Muscle of leg (tissue), 11 donors: ENCODE measurements around the gene LNPK. TPM values are rescaled to one million over a fixed set of nuclear protein-coding genes. Genes with fewer than 3 reads are reported as not detected.

ENCODE experiments used
- DNase-seq: peaks from one replicate; pipeline ENCODE4 v3.0.0; 2013
- H3K27ac ChIP-seq: one replicate; pipeline ENCODE4 v1.5.1; 2013; ENCODE audit warnings: mild to moderate bottlenecking, low read length, control low read depth
- H3K27me3 ChIP-seq: one replicate; pipeline ENCODE4 v1.6.1; 2013; ENCODE audit warnings: low read length; ENCODE audit not compliant: control insufficient read depth, insufficient read depth
- H3K36me3 ChIP-seq: one replicate; pipeline ENCODE4 v1.6.1; 2013; ENCODE audit warnings: low read length; ENCODE audit not compliant: control insufficient read depth, insufficient read depth
- H3K4me1 ChIP-seq: one replicate; pipeline ENCODE4 v1.6.1; 2013; ENCODE audit warnings: low read length; ENCODE audit not compliant: control insufficient read depth, insufficient read depth
- H3K4me3 ChIP-seq: one replicate; pipeline ENCODE4 v1.5.1; 2013; ENCODE audit warnings: low read length, control low read depth
- H3K9me3 ChIP-seq: replicated peaks from 2 replicates; pipeline ENCODE4 v1.6.1; 2013; ENCODE audit warnings: low read depth, low read length; ENCODE audit not compliant: control insufficient read depth
- WGBS: methylation state at CpG from one replicate; pipeline ENCODE4 v1.1.5; 2013; ENCODE audit warnings: missing lambda C conversion rate; ENCODE audit not compliant: insufficient coverage; 5-methylcytosine and 5-hydroxymethylcytosine counted together
- polyA plus RNA-seq, 8 donors: library from polyadenylated mRNA; unstranded; fragments of 120-200 nt; gene quantifications; one replicate each; pipeline versions ENCODE4 v1.2.1 to v1.2.3, GENCODE V29; 2013; ENCODE audit warnings: inconsistent platforms in 1 of 8, low replicate concordance in 1 of 8; ENCODE audit not compliant: insufficient read length in 8 of 8, insufficient read depth in 1 of 8
- total RNA-seq: library from RNA; stranded (reverse); fragments of 120-200 nt; gene quantifications from one replicate; pipeline ENCODE4 v1.2.4, GENCODE V29; 2013

Gene LNPK
- total and polyA plus RNA-seq, 9 donors, result 18.0 to 40.6 (median 32.2) TPM

DNA sequence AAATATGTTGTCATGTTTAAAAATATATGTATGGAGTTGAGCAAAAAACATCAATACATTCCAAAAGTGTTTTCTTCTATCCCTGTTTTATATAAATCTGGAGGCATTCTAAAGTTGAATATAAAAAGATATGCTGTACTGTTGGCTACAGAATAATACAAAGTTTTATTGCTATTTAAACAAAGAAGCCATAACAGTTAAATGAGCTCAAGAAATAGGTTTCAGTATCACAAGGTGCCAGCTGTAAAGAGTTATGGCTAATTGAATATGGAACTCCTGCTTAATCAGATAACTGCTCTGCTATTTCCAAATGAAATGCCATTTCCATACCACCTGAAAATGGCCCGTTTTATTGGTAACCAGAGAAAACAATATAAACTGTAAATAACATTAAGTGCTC lies 55.0 kb downstream of the LNPK start:
- no peak overlapping the region for H3K4me3 ChIP-seq
- H3K27ac ChIP-seq, result no peak overlapping the region
- no peaks in the 10 kb centered on the region for H3K27me3 ChIP-seq
- WGBS, result no CpG with 5 or more reads among the region's 1 CpG
- H3K36me3 ChIP-seq, result peaks cover 3% of the 10 kb centered on the region
- no peaks in the 10 kb centered on the region for H3K9me3 ChIP-seq
- DNase-seq, result no peak
- H3K4me1 ChIP-seq, result no peaks in the 10 kb centered on the region

GRCh38 chr2:175941699-175942098 lies 60.4 kb downstream of the LNPK start:
- DNase-seq, result no peak
- Histone ChIP-seq H3K36me3 (peaks cover 3% of the 10 kb centered on the region), H3K9me3 (no peaks in the 10 kb centered on the region), H3K27ac (no peak overlapping the region), H3K4me1 (no peaks in the 10 kb centered on the region), H3K4me3 (no peak overlapping the region), H3K27me3 (no peaks in the 10 kb centered on the region)
- no CpG with 5 or more reads among the region's 3 CpGs for WGBS

- no peak overlapping the region for H3K4me3 ChIP-seq
- H3K9me3 ChIP-seq, result no peaks in the 10 kb centered on the region
- no peak overlapping the region for H3K27ac ChIP-seq
- H3K36me3 ChIP-seq, result no peaks in the 10 kb centered on the region
- no peaks in the 10 kb centered on the region for H3K27me3 ChIP-seq
- no CpG with 5 or more reads among the region's 2 CpGs for WGBS
- no peak for DNase-seq
- H3K4me1 ChIP-seq, result no peaks in the 10 kb centered on the region
These were observed 64.9 kb downstream of the LNPK start for GRCh38 chr2:175937216-175937615.

DNA sequence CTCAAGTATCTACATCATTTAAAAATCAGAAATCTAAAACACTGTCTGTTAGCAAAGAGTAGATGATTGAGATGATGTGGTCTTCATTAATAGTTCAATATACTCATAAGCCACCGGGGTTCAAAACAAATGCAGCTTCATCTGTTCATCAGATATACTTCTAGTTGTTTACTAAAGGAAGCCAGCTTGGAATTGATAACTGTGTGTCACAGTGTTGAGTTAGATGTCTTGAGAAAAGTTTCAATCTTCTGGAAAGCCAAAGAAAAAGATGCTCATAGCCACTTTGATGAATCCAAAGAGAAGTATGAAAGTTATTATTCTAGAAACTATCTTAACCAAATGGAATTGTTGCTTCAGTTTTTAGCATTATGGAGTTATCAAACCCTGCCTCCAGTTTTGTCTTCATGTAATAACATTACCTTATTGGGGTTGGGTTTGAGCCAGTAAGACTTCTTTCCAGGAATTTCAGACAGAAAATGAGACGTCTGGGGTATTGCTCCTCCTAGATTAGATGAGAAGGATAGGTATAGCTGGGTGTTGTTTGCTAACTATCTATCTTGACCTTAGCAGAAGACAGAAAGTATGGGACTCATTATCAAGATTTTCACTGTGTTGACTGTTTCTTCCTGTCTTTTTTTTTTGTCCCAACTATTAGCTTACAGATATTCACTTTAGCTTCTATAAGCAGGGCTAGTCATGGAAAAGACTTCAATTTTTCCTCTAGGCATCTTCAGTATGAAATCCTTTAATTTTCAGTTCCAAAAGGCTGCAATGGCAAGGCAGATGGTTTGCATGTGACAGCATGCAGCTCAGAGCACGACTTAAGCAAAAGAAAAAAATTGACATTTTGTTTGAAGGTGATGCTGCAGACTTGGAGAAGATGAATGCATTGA lies 66.5 kb downstream of the LNPK start:
- DNase-seq, result no peak
- Histone ChIP-seq H3K27ac (no peak overlapping the region), H3K4me1 (no peaks in the 10 kb centered on the region), H3K9me3 (no peaks in the 10 kb centered on the region), H3K27me3 (no peaks in the 10 kb centered on the region), H3K4me3 (no peak overlapping the region), H3K36me3 (no peaks in the 10 kb centered on the region)
- WGBS, result no CpG with 5 or more reads among the region's 3 CpGs

DNA sequence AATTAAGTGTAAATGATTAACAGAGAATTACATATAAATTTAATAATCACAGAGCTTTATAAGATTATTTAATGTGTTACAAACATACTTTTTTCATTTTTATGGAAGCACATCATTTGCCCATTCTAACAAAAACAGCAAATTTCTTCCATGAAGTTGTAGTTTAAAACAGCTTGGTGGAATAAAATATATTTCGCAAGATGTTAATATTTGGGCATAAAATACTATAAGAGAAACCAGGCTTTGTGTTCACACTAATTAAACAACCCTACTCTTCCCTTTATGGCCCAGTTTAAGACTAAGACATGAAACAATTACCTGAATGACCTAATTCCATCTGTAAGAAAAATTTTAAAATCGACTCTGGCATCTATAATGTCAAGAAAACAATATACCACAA lies 69.4 kb downstream of the LNPK start:
- Histone ChIP-seq H3K9me3 (no peaks in the 10 kb centered on the region), H3K27me3 (no peaks in the 10 kb centered on the region), H3K27ac (no peak overlapping the region), H3K4me3 (no peak overlapping the region), H3K4me1 (no peaks in the 10 kb centered on the region), H3K36me3 (no peaks in the 10 kb centered on the region)
- no CpG with 5 or more reads among the region's 2 CpGs for WGBS
- DNase-seq, result no peak

DNA sequence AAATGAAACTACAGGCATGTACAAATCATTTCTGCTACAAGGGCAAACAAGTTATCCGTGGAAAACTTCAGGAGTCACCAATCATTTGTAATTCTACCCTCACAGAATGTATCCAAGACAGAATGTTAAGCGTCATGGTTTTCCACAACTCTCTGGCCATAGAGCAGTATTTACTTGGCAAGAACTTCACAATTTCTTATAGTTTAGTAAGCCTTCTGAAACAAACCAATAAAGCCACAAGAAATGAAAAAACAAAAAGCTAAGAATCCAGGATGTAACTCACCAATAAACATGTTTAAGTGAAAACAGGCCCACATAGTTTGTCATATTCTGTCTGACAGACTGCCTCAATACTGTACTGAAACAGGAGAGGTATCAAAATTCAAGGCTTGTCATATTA lies 70.3 kb downstream of the LNPK start:
- Histone ChIP-seq H3K4me1 (no peaks in the 10 kb centered on the region), H3K4me3 (no peak overlapping the region), H3K36me3 (peaks cover 2% of the 10 kb centered on the region), H3K9me3 (no peaks in the 10 kb centered on the region), H3K27ac (peak overlapping the region; percentile 37), H3K27me3 (no peaks in the 10 kb centered on the region)
- 25% methylated on average over 2 of the region's 2 CpGs for WGBS
- peak; percentile 91 for DNase-seq

DNA sequence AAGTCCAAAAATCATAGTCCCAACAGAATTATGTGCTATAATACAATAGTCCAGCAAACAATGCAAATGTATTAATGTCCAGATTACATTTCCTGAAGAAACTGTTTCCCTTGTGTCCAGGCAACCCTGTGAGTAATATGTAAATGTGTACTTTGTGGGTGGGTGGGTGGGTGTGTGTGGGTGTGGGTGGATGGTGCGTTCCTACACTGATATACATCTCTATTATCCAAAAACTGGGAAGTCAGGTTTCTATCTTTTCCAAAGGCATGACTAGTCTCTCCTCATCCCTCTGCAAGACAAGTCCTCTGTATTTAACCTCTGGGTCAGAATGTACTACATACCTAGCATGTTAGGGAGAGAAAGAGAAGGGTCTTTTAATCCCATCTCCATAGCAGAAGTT lies 71.6 kb downstream of the LNPK start:
- no peaks in the 10 kb centered on the region for H3K4me1 ChIP-seq
- peak; percentile 23 for DNase-seq
- WGBS, result no CpG with 5 or more reads among the region's 1 CpG
- H3K36me3 ChIP-seq, result peaks cover 2% of the 10 kb centered on the region
- H3K9me3 ChIP-seq, result no peaks in the 10 kb centered on the region
- H3K27ac ChIP-seq, result peak overlapping the region; percentile 13
- H3K4me3 ChIP-seq, result no peak overlapping the region
- H3K27me3 ChIP-seq, result no peaks in the 10 kb centered on the region

GRCh38 chr2:175929850-175930249 lies 72.2 kb downstream of the LNPK start:
- Histone ChIP-seq H3K9me3 (no peaks in the 10 kb centered on the region), H3K4me1 (no peaks in the 10 kb centered on the region), H3K27ac (peak overlapping the region; percentile 70), H3K4me3 (no peak overlapping the region), H3K36me3 (peaks cover 2% of the 10 kb centered on the region), H3K27me3 (no peaks in the 10 kb centered on the region)
- no CpG with 5 or more reads among the region's 5 CpGs for WGBS
- DNase-seq, result peak; percentile 72

DNA sequence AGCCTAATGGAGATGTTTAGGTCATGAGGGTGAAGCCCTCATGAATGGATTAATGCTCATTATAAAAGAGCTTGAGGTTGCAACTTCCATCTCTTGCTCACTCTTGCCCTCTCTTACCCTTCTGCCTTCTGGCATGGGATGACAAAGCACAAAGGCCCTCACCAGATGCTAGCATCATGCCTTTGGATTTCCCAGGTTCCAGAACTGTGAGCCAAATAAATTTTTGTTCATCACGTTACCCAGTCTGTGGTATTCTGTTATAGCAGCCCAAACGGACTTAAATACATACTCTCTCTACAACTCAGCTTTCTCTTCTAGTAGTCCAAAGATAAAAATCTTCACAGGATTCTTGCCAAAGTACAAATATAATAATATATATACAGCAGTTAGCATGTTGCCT lies 75.8 kb downstream of the LNPK start:
- no CpG with 5 or more reads among the region's 2 CpGs for WGBS
- no peaks in the 10 kb centered on the region for H3K27me3 ChIP-seq
- no peaks in the 10 kb centered on the region for H3K9me3 ChIP-seq
- no peak for DNase-seq
- no peaks in the 10 kb centered on the region for H3K4me1 ChIP-seq
- H3K4me3 ChIP-seq, result no peak overlapping the region
- no peak overlapping the region for H3K27ac ChIP-seq
- H3K36me3 ChIP-seq, result peaks cover 2% of the 10 kb centered on the region

DNA sequence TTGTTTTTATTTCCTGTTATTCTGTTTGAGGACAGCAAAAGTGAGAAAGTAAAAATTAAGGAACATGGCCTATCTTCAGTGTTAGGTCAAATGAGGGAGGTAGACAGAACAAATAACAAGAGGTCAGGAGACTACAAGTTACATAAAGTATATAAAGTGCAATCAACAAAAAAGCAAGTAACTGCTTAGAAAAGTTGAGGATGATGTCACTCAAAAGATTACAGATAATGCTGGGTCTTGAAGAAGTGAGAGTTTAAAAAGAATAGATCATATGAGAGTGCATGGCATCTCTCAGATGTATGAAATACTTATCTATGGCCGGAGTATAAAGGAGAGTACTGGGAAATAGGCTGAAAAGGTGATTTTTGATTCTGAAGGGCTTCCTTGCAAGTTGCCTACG lies 79.9 kb downstream of the LNPK start:
- Histone ChIP-seq H3K4me3 (no peak overlapping the region), H3K9me3 (no peaks in the 10 kb centered on the region), H3K4me1 (no peaks in the 10 kb centered on the region), H3K27ac (no peak overlapping the region), H3K27me3 (no peaks in the 10 kb centered on the region), H3K36me3 (no peaks in the 10 kb centered on the region)
- DNase-seq, result no peak
- 75% methylated on average over 2 of the region's 2 CpGs for WGBS
